GM23338 (cell line): ENCODE measurements around the gene TRIM61.

ENCODE experiments used
- CREB1 ChIP-seq: fragments of 250-450 bp; sonication (Bioruptor Pico); IDR thresholded peaks from 2 replicates; pipeline ENCODE4 v1.5.0; 2020; ENCODE audit warnings: low read depth, mild to moderate bottlenecking, moderate library complexity
- CTCF ChIP-seq, 2 experiments: fragments of 200-600 bp in 1 of 2; sonication (generic) in 1 of 2; conservative IDR thresholded peaks; 2 replicates each; pipeline versions ENCODE4 v1.5.1 to v1.6.1; 2016 to 2017; ENCODE audit warnings: antibody characterized with exemption in 2 of 2, low read depth in 2 of 2, mild to moderate bottlenecking in 2 of 2, moderate library complexity in 1 of 2
- EZH2 ChIP-seq: fragments of 200-600 bp; sonication (generic); IDR thresholded peaks from one replicate; pipeline ENCODE4 v1.8.0; 2017; ENCODE audit warnings: antibody characterized with exemption, mild to moderate bottlenecking, low read depth; ENCODE audit not compliant: unreplicated experiment
- ZNF114 ChIP-seq: fragments of 250-450 bp; sonication (Bioruptor Pico); IDR thresholded peaks from 2 replicates; pipeline ENCODE4 v1.5.0; 2020; ENCODE audit warnings: mild to moderate bottlenecking, moderate library complexity

- TF ChIP-seq CTCF (conservative IDR thresholded peaks at IDR 0.05; ENCODE audit: low read depth in 2 of 2): no peak
- TF ChIP-seq ZNF114 (CRISPR knock-in tag): no peak
- TF ChIP-seq CREB1 (CRISPR knock-in tag): no peak
- no peak for TF ChIP-seq EZH2
Measured at GRCh38 chr4:165011403-165011802, 33.9 kb upstream of the TRIM61 start.
